HepG2 (cell line): ENCODE measurements around the gene DCAKD. TPM values are rescaled to one million over a fixed set of nuclear protein-coding genes. Genes with fewer than 3 reads are reported as not detected.

Experiments used
- BCLAF1 ChIP-seq: fragments of 450-650 bp; IDR thresholded peaks from 2 replicates; pipeline ENCODE4 v1.6.1; 2017; ENCODE audit warnings: mild to moderate bottlenecking
- FOSL1 ChIP-seq: sonication (generic); formaldehyde crosslinking; IDR thresholded peaks from 2 replicates; pipeline ENCODE4 v1.9.0; 2021; ENCODE audit warnings: missing genetic modification reagents, borderline replicate concordance
- FOSL2 ChIP-seq: sonication (generic); formaldehyde crosslinking; IDR thresholded peaks from 2 replicates; pipeline ENCODE4 v1.4.0; 2020; ENCODE audit warnings: missing genetic modification reagents
- FOXK2 ChIP-seq: fragments of 450-650 bp; IDR thresholded peaks from 2 replicates; pipeline ENCODE4 v1.6.1; 2016
- GFI1 ChIP-seq: sonication (generic); formaldehyde crosslinking; IDR thresholded peaks from 2 replicates; pipeline ENCODE4 v1.5.0; 2020; ENCODE audit warnings: missing genetic modification reagents, mild to moderate bottlenecking, borderline replicate concordance
- HBP1 ChIP-seq: IDR thresholded peaks from 2 replicates; pipeline ENCODE4 v1.6.1; 2016; ENCODE audit warnings: low read depth, control low read depth
- KDM1A ChIP-seq: IDR thresholded peaks from 2 replicates; pipeline ENCODE4 v1.6.1; 2016; ENCODE audit warnings: missing compliant biosample characterization
- KDM3A ChIP-seq: IDR thresholded peaks from 2 replicates; pipeline ENCODE4 v1.6.1; 2018; ENCODE audit warnings: low read depth, missing compliant biosample characterization
- NFKBIZ ChIP-seq: IDR thresholded peaks from 2 replicates; pipeline ENCODE4 v1.6.1; 2018; ENCODE audit warnings: missing genetic modification reagents, missing compliant biosample characterization
- REXO4 ChIP-seq: sonication (generic); formaldehyde crosslinking; IDR thresholded peaks from 2 replicates; pipeline ENCODE4 v1.8.0; 2022; ENCODE audit warnings: missing genetic modification reagents, mild to moderate bottlenecking, borderline replicate concordance
- RXRB ChIP-seq: IDR thresholded peaks from 2 replicates; pipeline ENCODE4 v1.6.1; 2016; ENCODE audit warnings: borderline replicate concordance, missing genetic modification reagents, missing compliant biosample characterization
- YY1 ChIP-seq: IDR thresholded peaks from 2 replicates; pipeline ENCODE4 v1.6.1; 2011; ENCODE audit warnings: low read length, low read depth, moderate library complexity, mild to moderate bottlenecking; ENCODE audit not compliant: insufficient read depth, insufficient replicate concordance
- ZBTB40 ChIP-seq, 2 experiments: fragments of 450-650 bp in 1 of 2; sonication (generic) in 1 of 2; formaldehyde crosslinking in 1 of 2; IDR thresholded peaks; 2 replicates each; pipeline versions ENCODE4 v1.6.1 to v1.8.0; 2016 to 2022; ENCODE audit warnings: antibody characterized with exemption in 1 of 2, mild to moderate bottlenecking in 1 of 2, missing genetic modification reagents in 1 of 2
- ZNF614 ChIP-seq: IDR thresholded peaks from 2 replicates; pipeline ENCODE4 v1.6.1; 2018; ENCODE audit warnings: missing biosample characterization, missing genetic modification reagents, inconsistent platforms, borderline replicate concordance
- ZNF639 ChIP-seq: conservative IDR thresholded peaks from 2 replicates; pipeline ENCODE4 v1.6.1; 2018; ENCODE audit warnings: missing genetic modification reagents
- ZNF891 ChIP-seq: sonication (generic); formaldehyde crosslinking; IDR thresholded peaks from 2 replicates; pipeline ENCODE4 v1.5.0; 2020; ENCODE audit warnings: mild to moderate bottlenecking, missing genetic modification reagents
- polyA plus RNA-seq, 8 experiments: library from polyadenylated mRNA; depleted of rRNA in 3 of 8; stranded (reverse) in 7 of 8; unstranded in 1 of 8; fragments of >200 nt; fragmentation: Illumina TruSeq in 4 of 8; extraction: Trizol in 4 of 8; gene quantifications; 2 replicates each; pipeline versions ENCODE4 v1.2.1 to v1.2.3, GENCODE V29; 2011 to 2016; ENCODE audit warnings: low read depth in 4 of 8, missing spikeins in 1 of 8, mixed read lengths in 1 of 8; ENCODE audit not compliant: insufficient read depth in 1 of 8
- total RNA-seq, 5 experiments: library from RNA; depleted of rRNA; stranded (reverse); fragments of >200 nt; fragmentation: Illumina TruSeq; extraction: Trizol; gene quantifications; 2 replicates each; pipeline ENCODE4 v1.2.3, GENCODE V29; 2016; ENCODE audit warnings: low read depth in 1 of 5

Gene DCAKD
- total and polyA plus RNA-seq, 2 of the 13 experiments (the other 11 are each of a cell fraction or from before 2014, with no cell fraction given): 25.9 to 29.2 TPM

GRCh38 chr17:45016823-45017222, 34.6 kb downstream of the DCAKD start (continued):
- no peak for TF ChIP-seq ZBTB40 (IDR thresholded peaks at IDR 0.05)
- no peak for TF ChIP-seq ZBTB40 (CRISPR knock-in tag; IDR thresholded peaks at IDR 0.05)
- TF ChIP-seq NFKBIZ: no peak
- no peak for TF ChIP-seq KDM3A (CRISPR knock-in tag)
- TF ChIP-seq BCLAF1: no peak
- TF ChIP-seq FOSL2 (CRISPR knock-in tag): peak; percentile 94
- peak; percentile 64 for TF ChIP-seq FOSL1 (CRISPR knock-in tag)
- TF ChIP-seq YY1: no peak
- TF ChIP-seq ZNF639 (CRISPR knock-in tag): no peak
- TF ChIP-seq FOXK2: no peak
- no peak for TF ChIP-seq KDM1A (CRISPR knock-in tag)
- peak; percentile 22; the same call in 1 of the 2 replicates for TF ChIP-seq RXRB (CRISPR knock-in tag)
- TF ChIP-seq REXO4 (CRISPR knock-in tag): no peak
- TF ChIP-seq GFI1: no peak
- TF ChIP-seq ZNF614 (CRISPR knock-in tag): no peak
- no peak for TF ChIP-seq HBP1
- TF ChIP-seq ZNF891 (CRISPR knock-in tag): no peak
